Thymus (tissue), 14 donors: ENCODE results near the gene AMACR. TPM values are rescaled to one million over a fixed set of nuclear protein-coding genes. Genes with fewer than 3 reads are reported as not detected.

Experiments used
- DNase-seq, 9 donors: peaks; one replicate each; pipeline ENCODE4 v3.0.0-alpha.2; 2013; ENCODE audit warnings: low spot score in 9 of 9, low read depth in 6 of 9, missing footprints in 1 of 9
- H3K27ac ChIP-seq, 2 donors: one replicate each; pipeline ENCODE4 v1.5.1; 2013; ENCODE audit warnings: control low read depth in 1 of 2, low read depth in 1 of 2, low read length in 1 of 2, mild to moderate bottlenecking in 1 of 2, moderate library complexity in 1 of 2
- H3K27me3 ChIP-seq, 2 donors: one replicate each; pipeline ENCODE4 v1.5.1; 2013; ENCODE audit warnings: low read length in 1 of 2; ENCODE audit not compliant: control insufficient read depth in 2 of 2, insufficient read depth in 1 of 2
- H3K36me3 ChIP-seq, 2 donors: one replicate each; pipeline ENCODE4 v1.5.1; 2013; ENCODE audit warnings: low read length in 1 of 2, mild to moderate bottlenecking in 1 of 2, moderate library complexity in 1 of 2; ENCODE audit not compliant: control insufficient read depth in 2 of 2, insufficient read depth in 2 of 2
- H3K4me1 ChIP-seq, 2 donors: one replicate each; pipeline ENCODE4 v1.5.1; 2013; ENCODE audit warnings: low read length in 2 of 2; ENCODE audit not compliant: control insufficient read depth in 2 of 2, insufficient read depth in 2 of 2
- H3K4me3 ChIP-seq, 2 donors: one replicate each; pipeline ENCODE4 v1.5.1; 2013; ENCODE audit warnings: low read length in 2 of 2, control low read depth in 1 of 2, mild to moderate bottlenecking in 1 of 2
- H3K9me3 ChIP-seq, 2 donors: one replicate each; pipeline ENCODE4 v1.5.1; 2013; ENCODE audit warnings: low read length in 1 of 2, mild to moderate bottlenecking in 1 of 2; ENCODE audit not compliant: control insufficient read depth in 2 of 2, insufficient read depth in 1 of 2
- WGBS: extraction: QIAGEN DNeasy Blood & Tissue Kit; methylation state at CpG from one replicate; pipeline ENCODE4 v1.1.7; 2013; 5-methylcytosine and 5-hydroxymethylcytosine counted together
- long read RNA-seq, 10 donors: transcript quantifications; one replicate each; lab custom pipeline, GENCODE V29; 2026
- polyA plus RNA-seq: library from polyadenylated mRNA; stranded (reverse); fragments of 200-250 nt; gene quantifications from one replicate; pipeline ENCODE4 v1.2.3, GENCODE V29; 2013
- total RNA-seq: library from RNA; stranded (reverse); fragments of 120-200 nt; gene quantifications from one replicate; pipeline ENCODE4 v1.2.4, GENCODE V29; 2013
- donor health status: healthy.

Gene AMACR
- total RNA-seq, result 7.5 TPM
- 7.8 TPM for polyA plus RNA-seq
- long read RNA-seq, donor 1, result 0 reads
- long read RNA-seq, donor 2, result 0 reads
- long read RNA-seq, donor 3, full-length matches to known transcripts, result 1 of 1 reads
- long read RNA-seq, donor 3, partial matches to known transcripts, result 0 of 1 reads
- long read RNA-seq, donor 3, other reads (novel, unspliced or antisense), result 0 of 1 reads
- long read RNA-seq, donor 4, result 0 reads
- long read RNA-seq, donor 5, full-length matches to known transcripts, result 26 of 26 reads
- long read RNA-seq, donor 5, partial matches to known transcripts, result 0 of 26 reads
- long read RNA-seq, donor 5, other reads (novel, unspliced or antisense), result 0 of 26 reads
- long read RNA-seq, donor 6, full-length matches to known transcripts, result 3 of 3 reads
- long read RNA-seq, donor 6, partial matches to known transcripts, result 0 of 3 reads
- long read RNA-seq, donor 6, other reads (novel, unspliced or antisense), result 0 of 3 reads
- long read RNA-seq, donor 7, full-length matches to known transcripts, result 5 of 5 reads
- long read RNA-seq, donor 7, partial matches to known transcripts, result 0 of 5 reads
- long read RNA-seq, donor 7, other reads (novel, unspliced or antisense), result 0 of 5 reads
- long read RNA-seq, donor 8, full-length matches to known transcripts, result 5 of 5 reads
- long read RNA-seq, donor 8, partial matches to known transcripts, result 0 of 5 reads
- long read RNA-seq, donor 8, other reads (novel, unspliced or antisense), result 0 of 5 reads
- long read RNA-seq, donor 9, full-length matches to known transcripts, result 7 of 7 reads
- long read RNA-seq, donor 9, partial matches to known transcripts, result 0 of 7 reads
- long read RNA-seq, donor 9, other reads (novel, unspliced or antisense), result 0 of 7 reads
- long read RNA-seq, donor 10, partial matches to known transcripts, result 0 of 2 reads
- long read RNA-seq, donor 10, other reads (novel, unspliced or antisense), result 0 of 2 reads

- Histone ChIP-seq H3K4me3 (peak within 1 kb of the TSS; percentile 91), H3K27ac (peak within 1 kb of the TSS; percentile 99), H3K27me3 (no peaks in the 10 kb centered on the region), H3K9me3 (no peaks in the 10 kb centered on the region), H3K4me1 (peaks cover 5% of the 10 kb centered on the region in 2 donors), H3K36me3 (peaks cover 5 to 12% of the 10 kb centered on the region in 2 donors)
- under 1% methylated on average over 76 of the region's 76 CpGs for WGBS
- peak; percentile 80 to 97 (median 89) for DNase-seq
These were observed at the start of gene AMACR for GRCh38 chr5:34007621-34008600. Gene AMACR (minus strand): TSS chr5:34008050. CDS start chr5:34008019, 31 bp downstream.

- Histone ChIP-seq H3K27me3 (no peaks in the 10 kb centered on the region), H3K4me1 (no peaks in the 10 kb centered on the region), H3K9me3 (peaks cover 0 to 6% of the 10 kb centered on the region in 2 donors), H3K4me3 (no peak overlapping the region), H3K36me3 (peaks cover 0 to 9% of the 10 kb centered on the region in 2 donors), H3K27ac (no peak overlapping the region)
- DNase-seq, result no peak
- 99% methylated on average over 5 of the region's 5 CpGs for WGBS
These were observed 49.7 kb upstream of the AMACR start for GRCh38 chr5:34057569-34057968.

GRCh38 chr5:34057118-34057517, 49.3 kb upstream of the AMACR start:
- H3K36me3 ChIP-seq, result peaks cover 0 to 9% of the 10 kb centered on the region in 2 donors
- H3K4me1 ChIP-seq, result no peaks in the 10 kb centered on the region
- 98% methylated on average over 3 of the region's 3 CpGs for WGBS
- no peak for DNase-seq
- H3K9me3 ChIP-seq, result peaks cover 0 to 6% of the 10 kb centered on the region in 2 donors
- no peaks in the 10 kb centered on the region for H3K27me3 ChIP-seq
- H3K4me3 ChIP-seq, result no peak overlapping the region
- H3K27ac ChIP-seq, result no peak overlapping the region

DNA sequence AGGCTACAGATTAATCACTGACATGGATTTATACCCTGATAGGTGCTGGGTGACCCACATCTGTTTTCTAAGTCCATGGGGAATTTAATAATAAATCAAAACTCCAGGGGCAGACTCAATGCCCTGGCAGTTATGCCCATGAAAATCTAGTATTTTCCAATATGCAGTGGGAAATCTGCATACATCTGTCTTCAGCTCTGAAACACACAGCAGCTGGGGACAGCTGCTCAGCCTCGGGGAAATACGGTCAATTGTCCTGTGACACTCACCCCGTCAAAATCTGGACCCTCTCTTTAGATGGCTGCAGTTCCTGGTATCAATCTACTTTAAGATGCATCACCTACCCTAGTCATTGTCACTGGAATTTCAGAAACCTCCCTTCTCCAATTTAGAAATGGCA, 47.8 kb upstream of the AMACR start:
- Histone ChIP-seq H3K9me3 (no peaks in the 10 kb centered on the region), H3K4me1 (no peaks in the 10 kb centered on the region), H3K27ac (no peak overlapping the region), H3K36me3 (peaks cover 5 to 16% of the 10 kb centered on the region in 2 donors), H3K4me3 (no peak overlapping the region), H3K27me3 (no peaks in the 10 kb centered on the region)
- WGBS, result 97% methylated on average over 3 of the region's 3 CpGs
- no peak for DNase-seq

- Histone ChIP-seq H3K27me3 (no peaks in the 10 kb centered on the region), H3K36me3 (peaks cover 5 to 18% of the 10 kb centered on the region in 2 donors), H3K4me1 (no peaks in the 10 kb centered on the region), H3K27ac (no peak overlapping the region), H3K9me3 (no peaks in the 10 kb centered on the region), H3K4me3 (no peak overlapping the region)
- 98% methylated on average over 1 of the region's 1 CpG for WGBS
- no peak for DNase-seq
These were observed 46.5 kb upstream of the AMACR start for GRCh38 chr5:34054400-34054729.

- Histone ChIP-seq H3K9me3 (no peaks in the 10 kb centered on the region), H3K27ac (no peak overlapping the region), H3K4me1 (no peaks in the 10 kb centered on the region), H3K27me3 (no peaks in the 10 kb centered on the region), H3K4me3 (no peak overlapping the region), H3K36me3 (peaks cover 5 to 18% of the 10 kb centered on the region in 2 donors)
- 98% methylated on average over 5 of the region's 5 CpGs for WGBS
- no peak for DNase-seq
These were observed 45.9 kb upstream of the AMACR start for GRCh38 chr5:34053571-34054399.

DNA sequence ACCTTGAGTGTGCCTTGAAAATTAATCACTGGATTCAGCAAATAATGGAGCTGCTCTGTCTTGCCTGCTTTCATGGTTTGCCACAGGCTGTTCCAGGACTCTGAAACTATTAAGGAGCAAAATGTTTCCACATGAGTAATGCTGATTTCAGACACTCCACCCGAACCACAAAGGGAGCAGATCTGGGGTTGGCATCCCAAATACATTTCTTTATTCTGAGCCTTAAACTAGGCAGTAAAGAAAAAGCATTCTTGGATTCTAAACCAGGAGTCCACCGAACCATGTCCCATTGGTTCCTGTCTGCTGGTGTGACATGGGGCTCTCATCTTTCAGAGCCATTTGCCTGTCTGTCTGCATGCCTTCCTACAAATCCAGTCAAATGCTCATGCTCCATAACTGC, 45.3 kb upstream of the AMACR start:
- H3K9me3 ChIP-seq, result no peaks in the 10 kb centered on the region
- DNase-seq, result no peak
- H3K4me3 ChIP-seq, result no peak overlapping the region
- no peak overlapping the region for H3K27ac ChIP-seq
- H3K4me1 ChIP-seq, result no peaks in the 10 kb centered on the region
- peaks cover 5 to 15% of the 10 kb centered on the region in 2 donors for H3K36me3 ChIP-seq
- H3K27me3 ChIP-seq, result no peaks in the 10 kb centered on the region
- over 99% methylated on average over 2 of the region's 2 CpGs for WGBS
